ENCODE data around the gene MYCBPAP. TPM values are rescaled to one million over a fixed set of nuclear protein-coding genes. Genes with fewer than 3 reads are reported as not detected.
A peak's percentile ranks its signal among the peaks of the same experiment; 100 is the strongest.
"Not testable (repeated sequence)": the region's sequence is repeated elsewhere in the genome, so short reads cannot be mapped to it uniquely, and the experiment has no call there.

MYCBPAP gene
- total and polyA plus RNA-seq, 5 donors from 2014 or later, result 0.50 to 5.7 (median 1.0) TPM

GRCh38 chr17:50469208-50469605 is 39.0 kb upstream of the MYCBPAP start:
- Histone ChIP-seq H3K4me1 (ENCODE audit: control insufficient read depth, insufficient read depth, low read length, poor library complexity, severe bottlenecking) (peaks cover 14% of the 10 kb centered on the region), H3K4me3 (ENCODE audit: low read depth, low read length) (no peak overlapping the region), H3K36me3 (ENCODE audit: control insufficient read depth, insufficient read depth, low read length) (no peaks in the 10 kb centered on the region), H3K9me3 (ENCODE audit: control insufficient read depth in 2 of 2, low read length in 2 of 2) (no peaks in the 10 kb centered on the region), H3K27ac (ENCODE audit: insufficient read depth, low read length, poor library complexity, severe bottlenecking) (no peak overlapping the region), H3K27me3 (ENCODE audit: control insufficient read depth, insufficient read depth, low read length) (no peaks in the 10 kb centered on the region)
- no peak for ATAC-seq (ENCODE audit: low read depth in 2 of 2)
- Mint-ChIP-seq H3K27ac (no peak overlapping the region), H3K27me3 (peaks cover 12% of the 10 kb centered on the region), H3K4me3 (no peak overlapping the region), H3K4me1 (peaks cover 0 to 22% (median 2%) of the 10 kb centered on the region in 4 donors), H3K36me3 (peaks cover 20% of the 10 kb centered on the region), H3K9me3 (peaks cover 0 to 4% (median 0%) of the 10 kb centered on the region in 7 donors)
- DNase-seq, result no peak

DNA sequence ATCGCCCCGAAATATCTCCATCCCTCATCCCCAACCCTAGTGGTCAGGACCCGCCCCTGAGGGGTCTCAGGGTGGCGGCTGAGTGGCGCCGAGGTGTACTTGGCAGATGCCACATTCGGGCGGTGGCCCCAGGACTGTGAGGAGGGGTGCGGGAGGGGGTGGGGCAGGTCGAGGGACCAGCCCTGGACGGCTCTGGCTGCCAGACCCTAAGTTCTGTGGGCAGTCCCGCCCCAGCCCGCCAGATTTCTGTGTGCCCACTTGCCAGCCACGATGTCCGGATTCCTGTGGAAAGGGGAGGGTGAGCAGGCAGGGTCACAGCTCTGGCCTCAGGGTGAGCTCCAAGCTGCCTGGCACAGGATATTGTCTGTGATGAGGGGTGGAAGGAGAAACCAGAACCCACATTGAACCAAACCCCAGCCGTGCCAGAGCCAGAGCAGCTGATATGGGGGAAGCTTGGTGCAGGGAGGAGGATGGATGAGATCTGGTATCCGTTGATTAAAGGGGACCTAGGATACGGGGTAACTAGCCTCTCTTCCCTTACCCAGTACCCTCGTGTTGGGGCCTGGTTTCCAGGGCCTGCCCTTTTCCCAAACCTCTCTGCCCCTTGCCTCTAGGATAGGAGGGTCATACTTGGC is 38.5 kb upstream of the MYCBPAP start:
- no peaks in the 10 kb centered on the region for H3K36me3 ChIP-seq (ENCODE audit: control insufficient read depth, insufficient read depth, low read length)
- no peaks in the 10 kb centered on the region for H3K27me3 ChIP-seq (ENCODE audit: control insufficient read depth, insufficient read depth, low read length)
- H3K4me3 Mint-ChIP-seq, result no peak overlapping the region

GRCh38 chr17:50470426-50470825 is 37.8 kb upstream of the MYCBPAP start:
- no peak overlapping the region for H3K4me3 Mint-ChIP-seq

More for the DNA sequence above, 38.5 kb upstream of the MYCBPAP start:
- DNase-seq (no peak), ATAC-seq (ENCODE audit: low read depth in 2 of 2) (no peak)
- Histone ChIP-seq H3K4me3 (ENCODE audit: low read depth, low read length) (no peak overlapping the region), H3K9me3 (ENCODE audit: control insufficient read depth in 2 of 2, low read length in 2 of 2) (no peaks in the 10 kb centered on the region), H3K27ac (ENCODE audit: insufficient read depth, low read length, poor library complexity, severe bottlenecking) (no peak overlapping the region), H3K4me1 (ENCODE audit: control insufficient read depth, insufficient read depth, low read length, poor library complexity, severe bottlenecking) (peaks cover 14% of the 10 kb centered on the region)
- Mint-ChIP-seq H3K27me3 (peaks cover 12% of the 10 kb centered on the region), H3K27ac (no peak overlapping the region), H3K4me1 (peaks cover 0 to 22% (median 2%) of the 10 kb centered on the region in 4 donors), H3K36me3 (peaks cover 26% of the 10 kb centered on the region), H3K9me3 (peaks cover 0 to 3% (median 0%) of the 10 kb centered on the region in 7 donors)

DNA sequence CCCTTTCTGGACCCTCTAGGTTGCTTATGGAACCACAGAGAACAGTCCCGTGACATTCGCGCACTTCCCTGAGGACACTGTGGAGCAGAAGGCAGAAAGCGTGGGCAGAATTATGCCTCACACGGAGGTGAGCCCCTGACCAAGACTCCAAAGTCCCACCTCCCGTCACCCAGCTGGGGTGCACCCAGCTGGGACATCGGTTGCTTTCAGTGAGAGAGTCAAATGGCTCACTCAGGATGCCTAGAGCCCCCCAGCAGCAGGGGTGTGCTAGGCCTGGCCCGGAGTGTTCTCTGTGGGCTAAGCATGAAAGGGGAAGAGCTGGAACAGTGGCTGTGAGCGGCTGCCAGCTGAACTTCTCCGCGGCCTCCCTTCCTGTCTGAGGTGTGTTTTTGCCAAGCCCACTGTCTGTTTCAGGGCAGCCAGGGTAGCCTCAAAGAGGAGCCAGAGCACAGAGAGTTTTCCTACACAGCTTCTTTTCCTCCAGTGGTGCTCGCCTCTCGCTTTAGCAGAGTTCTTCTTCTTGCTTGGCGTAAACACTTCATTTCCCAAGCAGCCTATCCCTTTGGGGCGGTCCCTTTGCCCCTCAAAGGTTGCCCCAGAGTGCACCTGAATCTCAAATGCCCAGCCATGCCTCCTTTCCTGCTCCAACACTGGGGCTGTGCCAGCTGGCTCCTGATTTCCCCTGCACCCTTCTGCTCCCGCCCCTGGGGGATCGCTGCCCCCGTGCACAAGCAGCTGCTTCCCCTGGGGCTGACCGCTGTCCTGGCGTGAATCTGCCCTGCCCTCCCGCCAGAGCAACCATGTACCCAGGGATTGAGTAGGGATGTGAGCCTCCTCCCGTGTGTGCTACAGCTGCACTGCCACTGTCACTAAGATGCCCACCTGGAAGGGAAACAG is 37.0 kb upstream of the MYCBPAP start:
- peaks cover 26% of the 10 kb centered on the region for H3K36me3 Mint-ChIP-seq
- H3K4me1 Mint-ChIP-seq, result peaks cover 0 to 17% (median 0%) of the 10 kb centered on the region in 4 donors

More at GRCh38 chr17:50470426-50470825, 37.8 kb upstream of the MYCBPAP start:
- Histone ChIP-seq H3K27ac (ENCODE audit: insufficient read depth, low read length, poor library complexity, severe bottlenecking) (no peak overlapping the region), H3K27me3 (ENCODE audit: control insufficient read depth, insufficient read depth, low read length) (no peaks in the 10 kb centered on the region), H3K9me3 (ENCODE audit: control insufficient read depth in 2 of 2, low read length in 2 of 2) (no peaks in the 10 kb centered on the region), H3K36me3 (ENCODE audit: control insufficient read depth, insufficient read depth, low read length) (no peaks in the 10 kb centered on the region), H3K4me1 (ENCODE audit: control insufficient read depth, insufficient read depth, low read length, poor library complexity, severe bottlenecking) (peaks cover 14% of the 10 kb centered on the region), H3K4me3 (ENCODE audit: low read depth, low read length) (no peak overlapping the region)
- DNase-seq (no peak), ATAC-seq (ENCODE audit: low read depth in 2 of 2) (no peak)
- Mint-ChIP-seq H3K4me1 (peaks cover 0 to 22% (median 0%) of the 10 kb centered on the region in 4 donors), H3K36me3 (peaks cover 26% of the 10 kb centered on the region), H3K27ac (no peak overlapping the region), H3K27me3 (peaks cover 12% of the 10 kb centered on the region), H3K9me3 (peaks cover 0 to 2% (median 0%) of the 10 kb centered on the region in 7 donors)

DNA sequence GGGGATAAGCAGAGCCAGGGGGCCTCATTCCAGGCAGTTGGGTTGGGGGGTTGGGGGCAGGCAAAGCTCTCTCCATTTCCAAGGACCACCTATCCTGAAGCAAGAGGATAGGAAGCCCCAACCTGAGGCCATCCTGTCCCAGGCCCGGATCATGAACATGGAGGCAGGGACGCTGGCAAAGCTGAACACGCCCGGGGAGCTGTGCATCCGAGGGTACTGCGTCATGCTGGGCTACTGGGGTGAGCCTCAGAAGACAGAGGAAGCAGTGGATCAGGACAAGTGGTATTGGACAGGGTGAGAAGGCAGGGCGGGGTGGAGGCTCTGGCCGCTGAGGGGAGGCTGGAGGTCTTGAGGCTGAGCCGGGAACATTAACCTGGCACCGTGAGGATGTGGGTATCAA is 36.0 kb upstream of the MYCBPAP start:
- ATAC-seq (ENCODE audit: low read depth in 2 of 2) (no peak), DNase-seq (no peak)
- H3K27ac ChIP-seq (ENCODE audit: insufficient read depth, low read length, poor library complexity, severe bottlenecking), result no peak overlapping the region
- no peaks in the 10 kb centered on the region for H3K27me3 ChIP-seq (ENCODE audit: control insufficient read depth, insufficient read depth, low read length)
- peaks cover 0 to 15% (median 0%) of the 10 kb centered on the region in 4 donors for H3K4me1 Mint-ChIP-seq
- peaks cover 19% of the 10 kb centered on the region for H3K27me3 Mint-ChIP-seq
- H3K36me3 ChIP-seq (ENCODE audit: control insufficient read depth, insufficient read depth, low read length), result no peaks in the 10 kb centered on the region
- H3K27ac Mint-ChIP-seq, result peak overlapping the region in 1 of 3 donors; percentile 32
- peak overlapping the region in 1 of 4 donors; percentile 55 for H3K4me3 Mint-ChIP-seq
- peaks cover 26% of the 10 kb centered on the region for H3K36me3 Mint-ChIP-seq
- no peak overlapping the region for H3K4me3 ChIP-seq (ENCODE audit: low read depth, low read length)
- H3K9me3 Mint-ChIP-seq, result peaks cover 0 to 2% (median 0%) of the 10 kb centered on the region in 7 donors
- H3K9me3 ChIP-seq (ENCODE audit: control insufficient read depth in 2 of 2, low read length in 2 of 2), result no peaks in the 10 kb centered on the region
- H3K4me1 ChIP-seq (ENCODE audit: control insufficient read depth, insufficient read depth, low read length, poor library complexity, severe bottlenecking), result peaks cover 14% of the 10 kb centered on the region

More for the DNA sequence above, 37.0 kb upstream of the MYCBPAP start:
- Histone ChIP-seq H3K36me3 (ENCODE audit: control insufficient read depth, insufficient read depth, low read length) (no peaks in the 10 kb centered on the region), H3K4me1 (ENCODE audit: control insufficient read depth, insufficient read depth, low read length, poor library complexity, severe bottlenecking) (peaks cover 14% of the 10 kb centered on the region), H3K27me3 (ENCODE audit: control insufficient read depth, insufficient read depth, low read length) (no peaks in the 10 kb centered on the region), H3K4me3 (ENCODE audit: low read depth, low read length) (no peak overlapping the region), H3K9me3 (ENCODE audit: control insufficient read depth in 2 of 2, low read length in 2 of 2) (no peaks in the 10 kb centered on the region), H3K27ac (ENCODE audit: insufficient read depth, low read length, poor library complexity, severe bottlenecking) (no peak overlapping the region)
- no peak overlapping the region for H3K4me3 Mint-ChIP-seq
- no peak overlapping the region for H3K27ac Mint-ChIP-seq
- ATAC-seq (ENCODE audit: low read depth in 2 of 2) (no peak), DNase-seq (no peak)
- peaks cover 0 to 2% (median 0%) of the 10 kb centered on the region in 7 donors for H3K9me3 Mint-ChIP-seq
- peaks cover 13% of the 10 kb centered on the region for H3K27me3 Mint-ChIP-seq

DNA sequence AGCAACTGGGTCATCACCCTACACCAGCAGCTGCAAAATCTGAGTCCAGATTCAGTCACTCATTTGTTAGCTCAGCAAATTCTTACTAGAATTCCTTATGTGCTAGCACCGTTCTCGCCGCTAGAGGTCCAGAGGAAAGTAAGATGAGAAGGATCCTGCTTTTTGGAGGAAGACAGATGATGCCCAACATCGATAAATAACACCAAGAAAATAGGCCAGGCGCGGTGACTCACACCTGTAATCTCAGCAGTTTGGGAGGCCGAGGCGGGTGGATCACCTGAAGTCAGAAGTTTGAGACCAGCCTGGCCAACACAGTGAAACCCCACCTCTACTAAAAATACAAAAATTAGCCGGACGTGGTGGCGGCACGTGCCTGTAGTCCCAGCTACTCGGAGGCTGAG is 35.5 kb upstream of the MYCBPAP start:
- H3K27me3 ChIP-seq (ENCODE audit: control insufficient read depth, insufficient read depth, low read length); DNase-seq; H3K36me3 ChIP-seq (ENCODE audit: control insufficient read depth, insufficient read depth, low read length); H3K9me3 Mint-ChIP-seq; H3K4me3 Mint-ChIP-seq; ATAC-seq (ENCODE audit: low read depth in 2 of 2); H3K4me3 ChIP-seq (ENCODE audit: low read depth, low read length); H3K9me3 ChIP-seq (ENCODE audit: control insufficient read depth in 2 of 2, low read length in 2 of 2); H3K27ac ChIP-seq (ENCODE audit: insufficient read depth, low read length, poor library complexity, severe bottlenecking): not testable (repeated sequence)
- H3K27me3 Mint-ChIP-seq, result peaks cover 15% of the 10 kb centered on the region
- peaks cover 14% of the 10 kb centered on the region for H3K4me1 ChIP-seq (ENCODE audit: control insufficient read depth, insufficient read depth, low read length, poor library complexity, severe bottlenecking)
- peaks cover 0 to 11% (median 0%) of the 10 kb centered on the region in 4 donors for H3K4me1 Mint-ChIP-seq
- peaks cover 26% of the 10 kb centered on the region for H3K36me3 Mint-ChIP-seq
- H3K27ac Mint-ChIP-seq, result peak overlapping the region in 1 of 3 donors; percentile 32

DNA sequence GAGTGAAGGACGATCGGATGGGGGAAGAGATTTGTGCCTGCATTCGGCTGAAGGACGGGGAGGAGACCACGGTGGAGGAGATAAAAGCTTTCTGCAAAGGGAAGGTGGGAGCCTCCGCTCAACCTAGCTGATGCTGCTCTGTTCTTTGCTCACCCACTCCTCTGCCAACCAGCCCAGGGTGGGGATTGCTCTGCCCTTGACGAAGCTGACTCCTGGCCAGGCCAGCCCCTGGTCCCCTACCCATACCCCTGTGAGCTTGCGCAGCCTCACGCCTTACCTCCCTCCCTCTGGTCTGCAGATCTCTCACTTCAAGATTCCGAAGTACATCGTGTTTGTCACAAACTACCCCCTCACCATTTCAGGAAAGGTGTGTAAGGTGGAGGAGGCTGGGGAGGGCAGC is 34.3 kb upstream of the MYCBPAP start:
- Histone ChIP-seq H3K4me1 (ENCODE audit: control insufficient read depth, insufficient read depth, low read length, poor library complexity, severe bottlenecking) (peaks cover 13% of the 10 kb centered on the region), H3K36me3 (ENCODE audit: control insufficient read depth, insufficient read depth, low read length) (no peaks in the 10 kb centered on the region), H3K4me3 (ENCODE audit: low read depth, low read length) (no peak overlapping the region), H3K9me3 (ENCODE audit: control insufficient read depth in 2 of 2, low read length in 2 of 2) (no peaks in the 10 kb centered on the region), H3K27me3 (ENCODE audit: control insufficient read depth, insufficient read depth, low read length) (no peaks in the 10 kb centered on the region), H3K27ac (ENCODE audit: insufficient read depth, low read length, poor library complexity, severe bottlenecking) (no peak overlapping the region)
- Mint-ChIP-seq H3K36me3 (peaks cover 26% of the 10 kb centered on the region), H3K4me1 (peaks cover 0 to 12% (median 5%) of the 10 kb centered on the region in 4 donors), H3K27ac (no peak overlapping the region), H3K4me3 (peak overlapping the region in 1 of 4 donors; percentile 44), H3K9me3 (peaks cover 0 to 2% (median 0%) of the 10 kb centered on the region in 7 donors), H3K27me3 (peaks cover 13% of the 10 kb centered on the region)
- DNase-seq (no peak), ATAC-seq (ENCODE audit: low read depth in 2 of 2) (no peak)

Data from CD4-positive, CD25-positive, alpha-beta regulatory T cell (primary cell).